H1 (cell line): ENCODE data around the gene TSSC4. TPM values are rescaled to one million over a fixed set of nuclear protein-coding genes. Genes with fewer than 3 reads are reported as not detected.

Source experiments
- ASH2L ChIP-seq: fragments of 200-600, 300-600 bp; sonication (generic); IDR thresholded peaks from one replicate; pipeline ENCODE4 v1.7.1; 2017; ENCODE audit warnings: low read length
- CBX8 ChIP-seq: fragments of 300-800, 300-1000 bp; sonication (generic); IDR thresholded peaks from 2 replicates; pipeline ENCODE4 v1.7.1; 2016; ENCODE audit warnings: low read depth, low read length, borderline replicate concordance
- POLR2A ChIP-seq, 2 experiments: IDR thresholded peaks; 1 replicate in 1 of 2; 2 replicates in 1 of 2; pipeline ENCODE4 v1.6.1; 2011; ENCODE audit warnings: low read depth in 2 of 2, low read length in 2 of 2, mild to moderate bottlenecking in 2 of 2; ENCODE audit errors: control extremely low read depth in 1 of 2
- TEAD4 ChIP-seq: IDR thresholded peaks from 2 replicates; pipeline ENCODE4 v1.6.1; 2012; ENCODE audit warnings: low read depth, low read length, inconsistent platforms, mixed read lengths
- ZNF274 ChIP-seq: IDR thresholded peaks from 2 replicates; pipeline ENCODE4 v1.7.0; 2012; ENCODE audit warnings: low read length, borderline replicate concordance; ENCODE audit errors: extremely low read depth
- polyA plus RNA-seq, 7 experiments: library from polyadenylated mRNA; depleted of rRNA in 3 of 7; stranded (reverse) in 5 of 7; unstranded in 2 of 7; fragments of >200 nt in 5 of 7; fragments of 200-250 nt in 2 of 7; gene quantifications; 1 replicate in 5 of 7; 2 replicates in 1 of 7; 4 replicates in 1 of 7; pipeline versions ENCODE4 v1.2.1 to v1.2.3, GENCODE V29; 2011 to 2013; ENCODE audit warnings: missing spikeins in 2 of 7, mixed read lengths in 2 of 7
- total RNA-seq: library from RNA; stranded (reverse); fragmentation: NEBNext Ultra II Directional; extraction: Animal tissue kit (Norgen Biotek cat#: 25700); gene quantifications from 2 replicates; pipeline ENCODE4 v1.2.1, GENCODE V29; 2021

TSSC4 gene
- total and polyA plus RNA-seq, 2 of the 8 experiments (the other 6 are each of a cell fraction or from before 2014, with no cell fraction given): 34.0 to 39.3 TPM

GRCh38 chr11:2365571-2366210, 34.9 kb upstream of the TSSC4 start (continued):
- TF ChIP-seq TEAD4 (no peak), ZNF274 (no peak), CBX8 (no peak), ASH2L (no peak), POLR2A (IDR thresholded peaks at IDR 0.05; ENCODE audit: control extremely low read depth in 1 of 2, low read depth in 2 of 2, low read length in 2 of 2) (no peak)
